Measurements from ENCODE around the gene THRB. TPM values are rescaled to one million over a fixed set of nuclear protein-coding genes. Genes with fewer than 3 reads are reported as not detected.
A peak's percentile ranks its signal among the peaks of the same experiment; 100 is the strongest.

The THRB gene
- total and polyA plus RNA-seq, 9 of the 15 experiments (the other 6 are each of a cell fraction or from before 2014, with no cell fraction given) = 1.7 to 14.9 (median 6.9) TPM

DNA sequence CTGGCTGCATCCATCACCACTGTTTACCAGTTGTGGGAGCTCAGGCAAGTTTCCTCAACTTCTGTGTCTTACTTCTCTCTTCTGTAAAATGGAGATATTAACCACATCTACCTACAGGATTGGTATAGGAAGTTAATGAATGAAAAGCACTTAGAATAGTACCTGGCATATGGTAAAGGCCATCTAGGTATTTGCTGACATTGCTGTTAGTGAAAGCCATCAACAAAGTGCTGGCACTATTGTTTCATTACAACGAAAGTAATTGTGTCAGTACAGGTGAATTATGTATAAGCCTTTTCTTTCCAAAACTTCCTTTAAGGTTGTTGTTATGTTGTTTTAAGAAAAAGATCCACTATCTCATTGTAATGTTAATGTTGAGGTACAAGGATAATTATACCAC lies 352.5 kb downstream of the THRB start (continued):
- no peak for TF ChIP-seq E2F8 (IDR thresholded peaks at IDR 0.05; ENCODE audit: low read depth, partially characterized antibody)
- no peak for TF ChIP-seq FOXJ2 (tag; IDR thresholded peaks at IDR 0.05)
- TF ChIP-seq ZC3H4 (CRISPR knock-in tag; IDR thresholded peaks at IDR 0.05; ENCODE audit: borderline replicate concordance) = no peak
- no peak for TF ChIP-seq CEBPG (CRISPR knock-in tag; IDR thresholded peaks at IDR 0.05)
- TF ChIP-seq CEBPG (tag; conservative IDR thresholded peaks at IDR 0.05 in 1 of 2, IDR thresholded peaks at IDR 0.05 in 1 of 2) = no peak
- no peak for TF ChIP-seq CBX8 (IDR thresholded peaks at IDR 0.05; ENCODE audit: borderline replicate concordance, extremely low read depth, low read depth, low read length, poor library complexity, severe bottlenecking)
- TF ChIP-seq, protein P1, sequence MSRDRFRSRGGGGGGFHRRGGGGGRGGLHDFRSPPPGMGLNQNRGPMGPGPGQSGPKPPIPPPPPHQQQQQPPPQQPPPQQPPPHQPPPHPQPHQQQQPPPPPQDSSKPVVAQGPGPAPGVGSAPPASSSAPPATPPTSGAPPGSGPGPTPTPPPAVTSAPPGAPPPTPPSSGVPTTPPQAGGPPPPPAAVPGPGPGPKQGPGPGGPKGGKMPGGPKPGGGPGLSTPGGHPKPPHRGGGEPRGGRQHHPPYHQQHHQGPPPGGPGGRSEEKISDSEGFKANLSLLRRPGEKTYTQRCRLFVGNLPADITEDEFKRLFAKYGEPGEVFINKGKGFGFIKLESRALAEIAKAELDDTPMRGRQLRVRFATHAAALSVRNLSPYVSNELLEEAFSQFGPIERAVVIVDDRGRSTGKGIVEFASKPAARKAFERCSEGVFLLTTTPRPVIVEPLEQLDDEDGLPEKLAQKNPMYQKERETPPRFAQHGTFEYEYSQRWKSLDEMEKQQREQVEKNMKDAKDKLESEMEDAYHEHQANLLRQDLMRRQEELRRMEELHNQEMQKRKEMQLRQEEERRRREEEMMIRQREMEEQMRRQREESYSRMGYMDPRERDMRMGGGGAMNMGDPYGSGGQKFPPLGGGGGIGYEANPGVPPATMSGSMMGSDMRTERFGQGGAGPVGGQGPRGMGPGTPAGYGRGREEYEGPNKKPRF (IDR thresholded peaks at IDR 0.05; ENCODE audit: low read depth, low read length) = no peak
- TF ChIP-seq PRPF4 (IDR thresholded peaks at IDR 0.05; ENCODE audit: insufficient read depth, low read depth, low read length, poor library complexity, severe bottlenecking) = no peak
- TF ChIP-seq CHCHD3 (CRISPR knock-in tag; IDR thresholded peaks at IDR 0.05) = no peak
- peak; percentile 66; the same call in 1 of the 2 replicates for TF ChIP-seq ZNF316 (IDR thresholded peaks at IDR 0.05)

All from K562 (cell line).